Osteocyte (in vitro differentiated cells): ENCODE data around the gene ULK2. TPM values are rescaled to one million over a fixed set of nuclear protein-coding genes. Genes with fewer than 3 reads are reported as not detected.

Source experiments
- DNase-seq: peaks from one replicate; pipeline ENCODE4 v3.0.0; 2021; ENCODE audit warnings: mixed read lengths; ENCODE audit not compliant: unreplicated experiment; ENCODE audit errors: extremely low spot score
- H3K27ac Mint-ChIP-seq: one replicate; pipeline ENCODE4 v1.8.0; 2021; ENCODE audit warnings: mild to moderate bottlenecking, mixed read lengths; ENCODE audit not compliant: unreplicated experiment
- H3K27me3 Mint-ChIP-seq: one replicate; pipeline ENCODE4 v1.8.0; 2021; ENCODE audit warnings: mixed read lengths; ENCODE audit not compliant: unreplicated experiment
- H3K36me3 Mint-ChIP-seq: one replicate; pipeline ENCODE4 v1.8.0; 2021; ENCODE audit warnings: mixed read lengths; ENCODE audit not compliant: unreplicated experiment
- H3K4me1 Mint-ChIP-seq: one replicate; pipeline ENCODE4 v1.8.0; 2021; ENCODE audit warnings: mixed read lengths; ENCODE audit not compliant: unreplicated experiment
- H3K4me3 Mint-ChIP-seq: one replicate; pipeline ENCODE4 v1.8.0; 2021; ENCODE audit warnings: mild to moderate bottlenecking, moderate library complexity, mixed read lengths; ENCODE audit not compliant: unreplicated experiment
- H3K9me3 Mint-ChIP-seq: one replicate; pipeline ENCODE4 v1.8.0; 2021; ENCODE audit warnings: mixed read lengths; ENCODE audit not compliant: unreplicated experiment
- total RNA-seq: library from RNA; stranded (reverse); gene quantifications from 2 replicates; pipeline ENCODE4 v1.2.1, GENCODE V29; 2021
- TF ChIP-seq, protein P1 (sequence below): fragments of 200-600 bp; sonication (generic); IDR thresholded peaks from 2 replicates; pipeline ENCODE4 v1.5.0; 2021; ENCODE audit warnings: antibody characterized with exemption, mild to moderate bottlenecking, moderate library complexity

The ULK2 gene
- total RNA-seq, 1 donor from 2014 or later, result 33.3 TPM

DNA sequence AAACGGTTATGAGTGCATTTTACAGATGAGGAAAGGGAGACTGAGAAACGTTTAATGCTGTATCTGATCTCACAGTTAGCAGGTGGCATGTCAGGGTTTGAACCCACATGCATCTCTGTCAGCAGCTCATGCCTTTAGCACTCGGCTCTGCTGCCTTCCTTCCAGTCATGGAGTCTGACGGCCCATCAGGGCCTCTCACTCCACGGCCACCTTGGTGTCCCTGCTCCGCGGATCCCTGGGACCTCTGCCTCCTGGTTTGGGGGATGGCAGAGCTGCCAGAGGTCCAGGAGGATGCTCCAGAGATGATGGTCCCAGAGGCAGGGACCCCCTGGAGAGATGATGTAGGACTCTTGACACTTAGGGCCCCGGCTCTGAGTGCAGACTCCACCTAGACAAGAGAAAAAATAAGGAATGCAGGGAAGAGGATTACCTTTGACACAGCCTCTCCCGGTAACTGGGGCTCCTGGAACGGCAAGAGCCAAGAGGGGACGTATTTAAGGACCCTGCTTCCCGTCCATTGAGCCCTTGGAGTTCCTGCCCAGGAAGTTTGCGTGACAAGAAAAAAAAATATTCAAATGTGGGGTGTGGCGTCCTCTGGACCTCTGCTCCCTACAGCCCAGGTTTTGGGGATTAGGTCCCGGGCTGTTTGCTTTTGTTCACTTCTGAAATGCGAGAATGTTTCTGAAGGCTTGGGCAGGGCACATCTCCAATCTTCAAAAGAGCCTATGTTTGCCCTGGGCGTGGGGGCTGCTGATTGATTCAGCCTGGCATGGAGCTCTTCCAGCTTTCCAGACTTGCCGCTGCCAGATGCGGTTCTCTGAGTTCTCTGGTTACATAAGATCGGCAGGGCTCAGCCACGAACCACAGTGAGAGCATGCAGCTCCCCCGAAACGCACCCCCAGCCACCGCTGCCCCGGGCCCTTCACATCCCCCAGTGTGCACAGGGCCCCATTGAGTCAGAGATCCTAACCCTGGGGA, 119.6 kb downstream of the ULK2 start, which contains the start of gene ALDH3A1:
Gene ALDH3A1 (minus strand): TSS at position 470 of the 978 bp plus-strand sequence. CDS start 3,169 bp downstream, outside the sequence.
- DNase-seq, result no peak
- H3K4me3 Mint-ChIP-seq, result no peak within 1 kb of the TSS
- H3K9me3 Mint-ChIP-seq, result no peaks in the 10 kb centered on the region
- TF ChIP-seq, protein P1, sequence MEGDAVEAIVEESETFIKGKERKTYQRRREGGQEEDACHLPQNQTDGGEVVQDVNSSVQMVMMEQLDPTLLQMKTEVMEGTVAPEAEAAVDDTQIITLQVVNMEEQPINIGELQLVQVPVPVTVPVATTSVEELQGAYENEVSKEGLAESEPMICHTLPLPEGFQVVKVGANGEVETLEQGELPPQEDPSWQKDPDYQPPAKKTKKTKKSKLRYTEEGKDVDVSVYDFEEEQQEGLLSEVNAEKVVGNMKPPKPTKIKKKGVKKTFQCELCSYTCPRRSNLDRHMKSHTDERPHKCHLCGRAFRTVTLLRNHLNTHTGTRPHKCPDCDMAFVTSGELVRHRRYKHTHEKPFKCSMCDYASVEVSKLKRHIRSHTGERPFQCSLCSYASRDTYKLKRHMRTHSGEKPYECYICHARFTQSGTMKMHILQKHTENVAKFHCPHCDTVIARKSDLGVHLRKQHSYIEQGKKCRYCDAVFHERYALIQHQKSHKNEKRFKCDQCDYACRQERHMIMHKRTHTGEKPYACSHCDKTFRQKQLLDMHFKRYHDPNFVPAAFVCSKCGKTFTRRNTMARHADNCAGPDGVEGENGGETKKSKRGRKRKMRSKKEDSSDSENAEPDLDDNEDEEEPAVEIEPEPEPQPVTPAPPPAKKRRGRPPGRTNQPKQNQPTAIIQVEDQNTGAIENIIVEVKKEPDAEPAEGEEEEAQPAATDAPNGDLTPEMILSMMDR, result no peak
- H3K4me1 Mint-ChIP-seq, result peaks cover 46% of the 10 kb centered on the region
- no peaks in the 10 kb centered on the region for H3K27me3 Mint-ChIP-seq
- H3K27ac Mint-ChIP-seq, result peak within 1 kb of the TSS; percentile 60
- H3K36me3 Mint-ChIP-seq, result no peaks in the 10 kb centered on the region

DNA sequence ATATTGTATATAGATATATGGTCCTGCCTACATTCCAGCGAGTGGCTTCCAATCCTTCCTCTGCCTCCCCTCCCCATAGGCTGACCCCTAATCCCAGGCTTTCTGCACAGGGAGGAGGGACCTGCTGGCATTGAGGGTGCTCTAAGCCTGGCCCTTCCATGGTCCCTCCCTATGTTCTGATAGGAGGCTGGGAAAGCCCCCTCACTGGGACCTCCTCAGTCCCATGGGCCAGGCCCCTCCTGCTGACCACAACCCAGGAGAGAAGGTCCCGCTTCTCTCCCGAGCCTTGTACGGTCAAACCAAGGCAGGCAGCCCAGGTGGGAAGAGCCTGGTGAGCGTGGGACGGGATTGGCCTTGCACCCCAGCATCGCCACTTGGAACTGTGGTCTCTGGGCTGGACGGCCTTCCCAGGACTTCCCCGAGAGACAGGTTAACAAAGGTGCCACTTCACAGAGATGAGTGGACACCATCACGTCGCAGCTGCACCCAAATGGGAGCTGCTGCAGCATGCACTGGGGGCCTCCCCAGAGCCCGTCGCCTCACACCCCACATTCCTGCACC, 120.5 kb downstream of the ULK2 start:
- Mint-ChIP-seq H3K4me1 (peaks cover 37% of the 10 kb centered on the region), H3K27me3 (no peaks in the 10 kb centered on the region), H3K36me3 (no peaks in the 10 kb centered on the region), H3K27ac (no peak overlapping the region), H3K9me3 (no peaks in the 10 kb centered on the region), H3K4me3 (no peak overlapping the region)
- TF ChIP-seq, protein P1, result no peak
- DNase-seq, result no peak

- H3K9me3 Mint-ChIP-seq, result no peaks in the 10 kb centered on the region
- no peaks in the 10 kb centered on the region for H3K27me3 Mint-ChIP-seq
- TF ChIP-seq, protein P1, result no peak
- H3K4me1 Mint-ChIP-seq, result peaks cover 33% of the 10 kb centered on the region
- H3K4me3 Mint-ChIP-seq, result no peak overlapping the region
- no peak overlapping the region for H3K27ac Mint-ChIP-seq
- no peaks in the 10 kb centered on the region for H3K36me3 Mint-ChIP-seq
- DNase-seq, result no peak
Observed at GRCh38 chr17:19746517-19746916, 121.2 kb downstream of the ULK2 start.

DNA sequence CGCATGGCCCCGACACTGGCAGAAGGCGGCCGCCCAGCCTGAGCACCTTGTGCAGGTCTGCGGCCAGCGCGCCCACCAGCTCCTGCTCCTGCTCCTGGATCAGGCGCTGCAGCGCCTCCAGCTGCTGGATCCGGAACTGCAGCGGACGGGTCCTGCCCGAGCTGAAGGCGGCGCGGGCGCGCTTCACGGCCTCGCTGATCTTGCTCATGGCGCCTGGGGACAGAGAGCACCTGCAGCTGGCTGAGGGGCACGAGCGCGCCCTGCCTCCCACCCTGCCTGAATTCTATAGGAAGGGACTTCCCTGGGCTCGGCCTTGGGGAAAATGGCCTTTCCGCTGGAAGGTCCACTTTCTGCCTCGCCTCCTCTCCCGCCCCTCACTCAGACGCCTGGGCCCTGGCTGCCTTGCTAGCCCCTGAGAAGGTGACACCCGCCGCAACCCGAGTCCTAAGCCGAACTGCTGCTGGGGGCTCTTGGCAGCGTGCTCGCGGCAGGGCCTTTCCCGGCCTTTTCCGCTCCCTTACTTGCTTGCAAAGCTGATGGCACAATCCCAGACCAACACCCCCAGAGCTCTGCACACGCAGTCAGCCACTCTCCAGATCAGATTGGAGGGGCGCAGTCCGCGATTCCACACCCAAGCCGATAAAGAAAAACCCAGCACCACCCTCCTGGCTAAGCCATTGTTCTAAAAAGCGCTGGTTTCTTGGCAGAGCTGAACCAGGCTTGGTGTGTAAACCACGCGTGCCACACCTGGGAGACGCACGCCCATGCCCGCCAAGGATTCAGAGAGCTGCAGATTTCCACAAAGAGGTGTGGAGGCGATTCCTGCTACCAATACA, 122.6 kb downstream of the ULK2 start:
- Mint-ChIP-seq H3K27me3 (no peaks in the 10 kb centered on the region), H3K27ac (no peak overlapping the region), H3K4me1 (peaks cover 29% of the 10 kb centered on the region), H3K4me3 (peak overlapping the region; percentile 58), H3K36me3 (no peaks in the 10 kb centered on the region), H3K9me3 (no peaks in the 10 kb centered on the region)
- TF ChIP-seq, protein P1, result peak; percentile 90
- DNase-seq, result peak; percentile 96
